Amniotic epithelial cell (primary cell): ENCODE results near the gene NLRC5.
A peak's percentile ranks its signal among the peaks of the same experiment; 100 is the strongest.
"Not testable (repeated sequence)": the region's sequence is repeated elsewhere in the genome, so short reads cannot be mapped to it uniquely, and the experiment has no call there.

Source experiments
- DNase-seq: peaks from one replicate; pipeline ENCODE4 v3.0.0-alpha.2; 2010; ENCODE audit warnings: low read depth

NLRC5 gene

GRCh38 chr16:57044931-57045693, 55.8 kb downstream of the NLRC5 start:
- peak; percentile 21 for DNase-seq

GRCh38 chr16:57045694-57046381, 56.5 kb downstream of the NLRC5 start:
- peak; percentile 57 for DNase-seq

GRCh38 chr16:57048095-57048494, 58.7 kb downstream of the NLRC5 start:
- no peak for DNase-seq

GRCh38 chr16:57049678-57050077, 60.3 kb downstream of the NLRC5 start:
- no peak for DNase-seq

GRCh38 chr16:57051696-57052228, 62.4 kb downstream of the NLRC5 start:
- DNase-seq = no peak

GRCh38 chr16:57053206-57053605, 63.8 kb downstream of the NLRC5 start:
- DNase-seq = no peak

- no peak for DNase-seq
Observed at GRCh38 chr16:57054338-57054737, 65.0 kb downstream of the NLRC5 start.

GRCh38 chr16:57054771-57055170, 65.4 kb downstream of the NLRC5 start:
- no peak for DNase-seq

- DNase-seq = no peak
Observed at GRCh38 chr16:57055671-57056070, 66.3 kb downstream of the NLRC5 start.

- no peak for DNase-seq
Observed at GRCh38 chr16:57058291-57058861, 69.0 kb downstream of the NLRC5 start.

GRCh38 chr16:57060323-57061083, 71.1 kb downstream of the NLRC5 start:
- peak; percentile 45 for DNase-seq

GRCh38 chr16:57061084-57061905, 71.9 kb downstream of the NLRC5 start:
- peak; percentile 46 for DNase-seq

GRCh38 chr16:57062329-57062728, 73.0 kb downstream of the NLRC5 start:
- no peak for DNase-seq

- DNase-seq = not testable (repeated sequence)
Observed at GRCh38 chr16:57063189-57063588, 73.8 kb downstream of the NLRC5 start.

GRCh38 chr16:57064995-57065394, 75.6 kb downstream of the NLRC5 start:
- no peak for DNase-seq

- no peak for DNase-seq
Observed at GRCh38 chr16:57066625-57067024, 77.3 kb downstream of the NLRC5 start.

- no peak for DNase-seq
Observed at GRCh38 chr16:57067347-57067746, 78.0 kb downstream of the NLRC5 start.

GRCh38 chr16:57069053-57069452, 79.7 kb downstream of the NLRC5 start:
- peak; percentile 66 for DNase-seq

GRCh38 chr16:57069635-57070370, 80.4 kb downstream of the NLRC5 start:
- no peak for DNase-seq

- no peak for DNase-seq
Observed at GRCh38 chr16:57070424-57070823, 81.1 kb downstream of the NLRC5 start.
